ENCODE measurements around the gene SMPD3. TPM values are rescaled to one million over a fixed set of nuclear protein-coding genes. Genes with fewer than 3 reads are reported as not detected.

SMPD3 gene
- total and polyA plus RNA-seq, 9 of the 15 experiments (the other 6 are each of a cell fraction or from before 2014, with no cell fraction given), result 0.03 to 1.2 (median 0.18) TPM

DNA sequence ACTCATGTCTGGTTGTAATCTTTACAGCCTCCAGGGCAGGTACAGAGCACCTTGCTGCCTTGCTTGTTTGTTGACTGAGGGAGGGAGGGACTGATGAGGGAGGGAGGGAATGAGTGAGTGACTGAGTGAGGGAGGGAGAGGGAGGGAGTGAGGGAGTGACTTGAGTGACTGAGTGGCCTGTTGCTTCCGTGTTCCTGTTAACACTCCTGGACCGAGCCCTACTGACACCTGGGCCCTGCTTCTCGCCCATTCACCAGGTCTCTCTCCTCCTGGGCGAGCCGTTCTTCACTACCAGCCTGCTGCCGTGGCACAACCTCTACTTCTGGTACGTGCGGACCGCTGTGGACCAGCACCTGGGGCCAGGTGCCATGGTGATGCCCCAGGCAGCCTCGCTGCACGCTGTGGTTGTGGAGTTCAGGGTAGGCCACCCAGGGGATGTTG lies 96.3 kb downstream of the SMPD3 start:
- Histone ChIP-seq H3K9me3 (replicated peaks; ENCODE audit: control insufficient read depth, insufficient read depth, low read depth, low read length) (no peaks in the 10 kb centered on the region), H3K4me2 (ENCODE audit: insufficient read depth, low read length) (no peak overlapping the region), H3K9ac (ENCODE audit: insufficient read depth in 1 of 2, low read depth in 2 of 2, low read length in 2 of 2) (no peak overlapping the region; a peak in 1 of 4 replicates), H3K36me3 (ENCODE audit: control insufficient read depth, insufficient read depth, low read length) (peaks cover 96% of the 10 kb centered on the region; the same call in 2 of the 3 replicates), H3K4me3 (no peak overlapping the region), H2AFZ (ENCODE audit: low read depth, low read length) (no peak overlapping the region), H3K9me1 (ENCODE audit: control insufficient read depth, insufficient read depth, low read length) (no peaks in the 10 kb centered on the region), H4K20me1 (replicated peaks; ENCODE audit: control insufficient read depth, insufficient read depth, low read length) (no peaks in the 10 kb centered on the region), H3K79me2 (ENCODE audit: control insufficient read depth, insufficient read depth, low read length) (no peaks in the 10 kb centered on the region), H3K27me3 (ENCODE audit: control insufficient read depth in 2 of 2, insufficient read depth in 2 of 2, low read length in 2 of 2) (no peaks in the 10 kb centered on the region), H3K4me1 (replicated peaks in 1 of 2; ENCODE audit: control insufficient read depth in 2 of 2, insufficient read depth in 2 of 2, low read length in 2 of 2) (0 out of 5 replicates have a peak, but pooled peaks cover 0 to 2% of the 10 kb centered on the region in 2 experiments), H3K27ac (ENCODE audit: extremely low read depth, low read depth, low read length) (no peak overlapping the region)
- in situ Hi-C loops (cut with MboI) (no loop called here), intact Hi-C loops (cut with micrococcal nuclease) (no loop called here)
- FAIRE-seq (no peak), ATAC-seq (no peak), DNase-seq (ENCODE audit: extremely low read depth in 1 of 4, low spot score in 3 of 4) (no peak)
- TF ChIP-seq RB1 (IDR thresholded peaks at IDR 0.05; ENCODE audit: low read depth), result no peak
- TF ChIP-seq ZBTB33 (CRISPR knock-in tag; IDR thresholded peaks at IDR 0.05), result no peak
- 95% methylated on average over 8 of the region's 11 CpGs for WGBS (ENCODE audit: insufficient coverage, low coverage, missing lambda C conversion rate)
- CTCF ChIA-PET (ENCODE audit: low intra/inter-chr PET ratio), result no interaction called here
- POLR2A ChIA-PET, result interaction anchor here (1.1 kb wide), 1 partner anchor 9 kb away, joined by 3 read pairs; no protein-coding TSS in a partner anchor
- BruUV-seq (replicated peaks), result no TSS peak

DNA sequence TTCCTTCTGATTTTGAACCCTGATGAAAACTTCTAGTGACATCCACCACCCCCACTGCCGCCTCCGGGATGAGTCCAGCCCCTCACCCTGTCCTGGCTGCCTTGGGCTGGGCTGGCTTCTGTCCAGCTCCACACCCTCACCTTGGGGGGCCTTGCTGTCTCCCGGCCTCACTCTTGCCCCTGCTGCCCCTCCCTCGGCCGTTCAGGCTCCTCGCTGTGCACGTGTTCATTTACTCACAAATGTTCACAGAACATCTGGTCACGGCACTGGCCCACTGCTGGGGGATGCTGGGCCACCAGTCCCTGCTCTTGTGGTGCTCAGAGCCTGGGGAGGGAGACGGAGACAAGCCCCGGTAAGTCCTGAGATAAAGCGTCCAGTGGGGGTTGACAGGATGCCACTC lies 96.8 kb downstream of the SMPD3 start:
- ATAC-seq, result no peak
- in situ Hi-C loops (cut with MboI) (no loop called here), intact Hi-C loops (cut with micrococcal nuclease) (no loop called here)
- Histone ChIP-seq H3K9ac (ENCODE audit: insufficient read depth in 1 of 2, low read depth in 2 of 2, low read length in 2 of 2) (peak overlapping the region in 1 of 2 experiments; percentile 1; a peak in 1 of 4 replicates), H2AFZ (ENCODE audit: low read depth, low read length) (no peak overlapping the region), H3K4me1 (replicated peaks in 1 of 2; ENCODE audit: control insufficient read depth in 2 of 2, insufficient read depth in 2 of 2, low read length in 2 of 2) (0 out of 5 replicates have a peak, but pooled peaks cover 0 to 2% of the 10 kb centered on the region in 2 experiments), H3K9me3 (replicated peaks; ENCODE audit: control insufficient read depth, insufficient read depth, low read depth, low read length) (no peaks in the 10 kb centered on the region), H4K20me1 (replicated peaks; ENCODE audit: control insufficient read depth, insufficient read depth, low read length) (no peaks in the 10 kb centered on the region), H3K4me2 (ENCODE audit: insufficient read depth, low read length) (no peak overlapping the region), H3K79me2 (ENCODE audit: control insufficient read depth, insufficient read depth, low read length) (no peaks in the 10 kb centered on the region), H3K27me3 (ENCODE audit: control insufficient read depth in 2 of 2, insufficient read depth in 2 of 2, low read length in 2 of 2) (no peaks in the 10 kb centered on the region), H3K9me1 (ENCODE audit: control insufficient read depth, insufficient read depth, low read length) (no peaks in the 10 kb centered on the region), H3K36me3 (ENCODE audit: control insufficient read depth, insufficient read depth, low read length) (peaks cover 96% of the 10 kb centered on the region; the same call in 2 of the 3 replicates), H3K4me3 (no peak overlapping the region), H3K27ac (ENCODE audit: extremely low read depth, low read depth, low read length) (no peak overlapping the region)
- no TSS peak for BruUV-seq (replicated peaks)
- 96% methylated on average over 11 of the region's 11 CpGs for WGBS (ENCODE audit: insufficient coverage, low coverage, missing lambda C conversion rate)
- DNase-seq (ENCODE audit: extremely low read depth in 1 of 4, low spot score in 3 of 4), result no peak
- ChIA-PET POLR2A (no interaction called here), CTCF (ENCODE audit: low intra/inter-chr PET ratio) (no interaction called here)
- FAIRE-seq, result no peak
- no peak for TF ChIP-seq FOXA3 (CRISPR knock-in tag; conservative IDR thresholded peaks at IDR 0.05 in 1 of 2, IDR thresholded peaks at IDR 0.05 in 1 of 2)
- TF ChIP-seq, protein P1, sequence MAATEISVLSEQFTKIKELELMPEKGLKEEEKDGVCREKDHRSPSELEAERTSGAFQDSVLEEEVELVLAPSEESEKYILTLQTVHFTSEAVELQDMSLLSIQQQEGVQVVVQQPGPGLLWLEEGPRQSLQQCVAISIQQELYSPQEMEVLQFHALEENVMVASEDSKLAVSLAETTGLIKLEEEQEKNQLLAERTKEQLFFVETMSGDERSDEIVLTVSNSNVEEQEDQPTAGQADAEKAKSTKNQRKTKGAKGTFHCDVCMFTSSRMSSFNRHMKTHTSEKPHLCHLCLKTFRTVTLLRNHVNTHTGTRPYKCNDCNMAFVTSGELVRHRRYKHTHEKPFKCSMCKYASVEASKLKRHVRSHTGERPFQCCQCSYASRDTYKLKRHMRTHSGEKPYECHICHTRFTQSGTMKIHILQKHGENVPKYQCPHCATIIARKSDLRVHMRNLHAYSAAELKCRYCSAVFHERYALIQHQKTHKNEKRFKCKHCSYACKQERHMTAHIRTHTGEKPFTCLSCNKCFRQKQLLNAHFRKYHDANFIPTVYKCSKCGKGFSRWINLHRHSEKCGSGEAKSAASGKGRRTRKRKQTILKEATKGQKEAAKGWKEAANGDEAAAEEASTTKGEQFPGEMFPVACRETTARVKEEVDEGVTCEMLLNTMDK (IDR thresholded peaks at IDR 0.05; ENCODE audit: borderline replicate concordance, insufficient read depth, low read depth, low read length, poor library complexity, severe bottlenecking), result no peak
- TF ChIP-seq NR1H2 (CRISPR knock-in tag; IDR thresholded peaks at IDR 0.05), result no peak
- TF ChIP-seq, protein P2, sequence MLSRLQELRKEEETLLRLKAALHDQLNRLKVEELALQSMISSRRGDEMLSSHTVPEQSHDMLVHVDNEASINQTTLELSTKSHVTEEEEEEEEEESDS (CRISPR knock-in tag; IDR thresholded peaks at IDR 0.05), result no peak
- TF ChIP-seq YY1 (IDR thresholded peaks at IDR 0.05; ENCODE audit: borderline replicate concordance in 1 of 3, control insufficient read depth in 1 of 3, extremely low read depth in 1 of 3, insufficient read depth in 3 of 3, insufficient read length in 1 of 3, insufficient replicate concordance in 2 of 3, low read depth in 1 of 3, low read length in 2 of 3), result no peak
- no peak for TF ChIP-seq ZNF165 (CRISPR knock-in tag; IDR thresholded peaks at IDR 0.05; ENCODE audit: borderline replicate concordance)
- no peak for TF ChIP-seq SRF (CRISPR knock-in tag; IDR thresholded peaks at IDR 0.05)
